ENCODE results near the gene FIS1.

The FIS1 gene

GRCh38 chr7:101232141-101232850, 12.6 kb downstream of the FIS1 start:
- no peak for DNase-seq

GRCh38 chr7:101231644-101232043, 13.2 kb downstream of the FIS1 start:
- no peak for DNase-seq

- no peak for DNase-seq
Observed at GRCh38 chr7:101226721-101227120, 18.2 kb downstream of the FIS1 start.

GRCh38 chr7:101225650-101226049, 19.2 kb downstream of the FIS1 start:
- DNase-seq, result no peak

- DNase-seq, result no peak
Observed at GRCh38 chr7:101223528-101223927, 21.4 kb downstream of the FIS1 start.

GRCh38 chr7:101222275-101222830, 22.5 kb downstream of the FIS1 start:
- no peak for DNase-seq

GRCh38 chr7:101220295-101220694, 24.6 kb downstream of the FIS1 start:
- DNase-seq, result no peak

- DNase-seq, result no peak
Observed at GRCh38 chr7:101218236-101219125, 26.4 kb downstream of the FIS1 start.

GRCh38 chr7:101217388-101218235, 27.3 kb downstream of the FIS1 start, which contains the start of the genes PLOD3 and ZNHIT1:
Gene PLOD3, minus strand, starts transcription at chr7:101217581. Its CDS starts 307 bp downstream, at chr7:101217274.
Gene ZNHIT1, plus strand, starts transcription at chr7:101218165. Its CDS starts 31 bp downstream, at chr7:101218196.
- peak; percentile 97 for DNase-seq

GRCh38 chr7:101216860-101217387, 28.0 kb downstream of the FIS1 start:
- no peak for DNase-seq

- DNase-seq, result no peak
Observed at GRCh38 chr7:101216001-101216859, 28.7 kb downstream of the FIS1 start.

- no peak for DNase-seq
Observed at GRCh38 chr7:101212014-101212413, 32.9 kb downstream of the FIS1 start.

GRCh38 chr7:101211501-101211900, 33.4 kb downstream of the FIS1 start:
- no peak for DNase-seq

GRCh38 chr7:101210143-101210542, 34.7 kb downstream of the FIS1 start:
- no peak for DNase-seq

GRCh38 chr7:101208794-101209193, 36.1 kb downstream of the FIS1 start:
- DNase-seq, result no peak

- DNase-seq, result no peak
Observed at GRCh38 chr7:101207459-101207858, 37.4 kb downstream of the FIS1 start.

GRCh38 chr7:101206665-101207042, 38.2 kb downstream of the FIS1 start:
- DNase-seq, result no peak

- DNase-seq, result no peak
Observed at GRCh38 chr7:101205901-101206664, 38.8 kb downstream of the FIS1 start.

GRCh38 chr7:101203740-101204738, 40.8 kb downstream of the FIS1 start:
- peak in 1 of 2 donors; percentile 28 for DNase-seq

Data from activated CD4-positive, alpha-beta T cell treated with anti-CD3 and anti-CD28 coated beads for 4 hours (primary cell).